NOMO-1 treated with DMSO at 0.1 percent for 48 hours (cell line): ENCODE data around the gene SLC22A5.
A peak's percentile ranks its signal among the peaks of the same experiment; 100 is the strongest.

ENCODE experiments used
- DNase-seq: peaks from one replicate; lab custom pipeline; 2025; ENCODE audit not compliant: unreplicated experiment; lab: John Stamatoyannopoulos, UW

Gene SLC22A5

GRCh38 chr5:132364319-132364718 is 5.2 kb upstream of the SLC22A5 start:
- peak; percentile 51 for DNase-seq

GRCh38 chr5:132365213-132365612 is 4.3 kb upstream of the SLC22A5 start:
- DNase-seq: no peak

GRCh38 chr5:132368186-132368585 is 1.3 kb upstream of the SLC22A5 start:
- DNase-seq: no peak

- DNase-seq: peak; percentile 27
Measured at GRCh38 chr5:132369007-132369473, 470 bp upstream of the SLC22A5 start.

GRCh38 chr5:132370181-132370970 is 866 bp downstream of the SLC22A5 start:
- DNase-seq: no peak

- DNase-seq: no peak
Measured at GRCh38 chr5:132370971-132371602, 1.6 kb downstream of the SLC22A5 start.

GRCh38 chr5:132371603-132371994 is 2.1 kb downstream of the SLC22A5 start:
- no peak for DNase-seq

GRCh38 chr5:132372127-132372526 is 2.6 kb downstream of the SLC22A5 start:
- DNase-seq: peak; percentile 52

GRCh38 chr5:132372542-132372941 is 3.0 kb downstream of the SLC22A5 start:
- no peak for DNase-seq

- DNase-seq: no peak
Measured at GRCh38 chr5:132375957-132376356, 6.4 kb downstream of the SLC22A5 start.

- DNase-seq: no peak
Measured at GRCh38 chr5:132376694-132377641, 7.5 kb downstream of the SLC22A5 start.

- DNase-seq: no peak
Measured at GRCh38 chr5:132377738-132378137, 8.2 kb downstream of the SLC22A5 start.

- DNase-seq: no peak
Measured at GRCh38 chr5:132378580-132378979, 9.1 kb downstream of the SLC22A5 start.

- DNase-seq: no peak
Measured at GRCh38 chr5:132380047-132380446, 10.5 kb downstream of the SLC22A5 start.

- DNase-seq: no peak
Measured at GRCh38 chr5:132380741-132381140, 11.2 kb downstream of the SLC22A5 start.

- no peak for DNase-seq
Measured at GRCh38 chr5:132381614-132382013, 12.1 kb downstream of the SLC22A5 start.

GRCh38 chr5:132383261-132383660 is 13.8 kb downstream of the SLC22A5 start:
- DNase-seq: no peak

- DNase-seq: no peak
Measured at GRCh38 chr5:132383984-132384383, 14.5 kb downstream of the SLC22A5 start.

- DNase-seq: no peak
Measured at GRCh38 chr5:132384506-132385050, 15.1 kb downstream of the SLC22A5 start.

GRCh38 chr5:132385326-132386105 is 16.0 kb downstream of the SLC22A5 start:
- DNase-seq: peak; percentile 48
